ENCODE data around the gene SSB.

The SSB gene

DNA sequence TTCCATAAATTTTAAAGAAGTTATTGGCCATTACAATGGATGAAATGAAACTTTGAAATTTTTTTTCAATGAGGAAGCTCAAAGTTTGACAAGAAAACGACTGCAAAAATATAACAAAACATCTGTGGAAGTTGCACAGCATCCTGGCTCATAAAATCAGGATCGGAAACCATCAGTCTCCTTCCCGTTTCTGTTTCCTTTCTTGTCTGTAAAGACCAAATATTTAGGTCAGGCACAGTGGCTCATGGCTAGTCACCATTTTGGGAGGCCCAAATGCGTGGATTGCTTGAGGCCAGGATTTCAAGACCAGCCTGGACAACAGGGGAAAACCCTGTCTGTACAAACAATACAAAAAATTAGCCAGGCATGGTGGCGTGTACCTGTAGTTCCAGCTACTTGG lies 27.6 kb upstream of the SSB start:
- Histone ChIP-seq H2AFZ (ENCODE audit: low read depth, low read length, severe bottlenecking) (no peak overlapping the region), H3K4me3 (ENCODE audit: insufficient read depth, low read length, poor library complexity, severe bottlenecking) (no peak overlapping the region)
- TF ChIP-seq EZH2phosphoT487 (conservative IDR thresholded peaks at IDR 0.05; ENCODE audit: low read length) (no peak), CTCF (IDR thresholded peaks at IDR 0.05; ENCODE audit: insufficient read depth, low read length, poor library complexity, severe bottlenecking) (no peak)

DNA sequence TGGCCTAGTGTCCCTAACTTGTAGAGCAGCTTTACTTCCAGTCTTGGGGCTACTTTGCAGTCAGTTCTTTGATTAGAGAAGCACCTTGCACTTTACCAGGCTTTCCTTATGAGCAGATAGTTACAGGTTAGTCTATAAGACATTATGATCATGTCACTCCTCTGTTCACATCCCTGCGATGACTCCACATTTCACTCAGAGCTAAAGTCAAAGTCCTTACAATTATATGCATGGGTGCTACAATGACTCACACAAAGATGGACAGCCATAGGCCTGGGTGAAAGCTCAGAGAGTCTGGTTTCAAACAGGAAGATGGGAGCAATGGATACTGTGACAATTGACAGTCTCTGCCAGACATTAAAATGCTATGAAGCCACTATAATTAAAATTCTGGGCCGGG lies 27.1 kb upstream of the SSB start:
- H3K4me2 ChIP-seq (ENCODE audit: low read depth, low read length, poor library complexity, severe bottlenecking), result no peak overlapping the region
- no peak overlapping the region for H3K27ac ChIP-seq (ENCODE audit: low read depth, low read length)
- no peak overlapping the region for H3K9ac ChIP-seq (ENCODE audit: low read length)
- no peaks in the 10 kb centered on the region for H3K79me2 ChIP-seq (ENCODE audit: insufficient read depth, low read length)
- no peaks in the 10 kb centered on the region for H3K27me3 ChIP-seq (ENCODE audit: low read length)
- H3K36me3 ChIP-seq (ENCODE audit: low read length), result no peaks in the 10 kb centered on the region
- H4K20me1 ChIP-seq (ENCODE audit: low read depth, low read length), result no peaks in the 10 kb centered on the region
- no peaks in the 10 kb centered on the region for H3F3A ChIP-seq (ENCODE audit: insufficient read depth)
- TF ChIP-seq EZH2phosphoT487 (conservative IDR thresholded peaks at IDR 0.05; ENCODE audit: low read length) (no peak), CTCF (IDR thresholded peaks at IDR 0.05; ENCODE audit: insufficient read depth, low read length, poor library complexity, severe bottlenecking) (no peak)
- H3K9me3 ChIP-seq (ENCODE audit: insufficient read depth, low read length), result no peaks in the 10 kb centered on the region
- no peak overlapping the region for H3K4me3 ChIP-seq (ENCODE audit: insufficient read depth, low read length, poor library complexity, severe bottlenecking)
- H3K9me2 ChIP-seq (replicated peaks; ENCODE audit: insufficient read depth, low read length), result no peaks in the 10 kb centered on the region
- H2AFZ ChIP-seq (ENCODE audit: low read depth, low read length, severe bottlenecking), result no peak overlapping the region

More for the DNA sequence above, 27.6 kb upstream of the SSB start:
- Histone ChIP-seq H3K36me3 (ENCODE audit: low read length) (no peaks in the 10 kb centered on the region), H3K9ac (ENCODE audit: low read length) (no peak overlapping the region), H3K27ac (ENCODE audit: low read depth, low read length) (no peak overlapping the region), H3K4me2 (ENCODE audit: low read depth, low read length, poor library complexity, severe bottlenecking) (no peak overlapping the region), H3K79me2 (ENCODE audit: insufficient read depth, low read length) (no peaks in the 10 kb centered on the region), H3K9me2 (replicated peaks; ENCODE audit: insufficient read depth, low read length) (no peaks in the 10 kb centered on the region), H3F3A (ENCODE audit: insufficient read depth) (no peaks in the 10 kb centered on the region), H4K20me1 (ENCODE audit: low read depth, low read length) (no peaks in the 10 kb centered on the region), H3K27me3 (ENCODE audit: low read length) (no peaks in the 10 kb centered on the region), H3K9me3 (ENCODE audit: insufficient read depth, low read length) (no peaks in the 10 kb centered on the region)

- Histone ChIP-seq H3K79me2 (ENCODE audit: insufficient read depth, low read length) (no peaks in the 10 kb centered on the region), H3K36me3 (ENCODE audit: low read length) (no peaks in the 10 kb centered on the region), H2AFZ (ENCODE audit: low read depth, low read length, severe bottlenecking) (no peak overlapping the region), H3K9me2 (replicated peaks; ENCODE audit: insufficient read depth, low read length) (no peaks in the 10 kb centered on the region), H3F3A (ENCODE audit: insufficient read depth) (no peaks in the 10 kb centered on the region), H3K4me3 (ENCODE audit: insufficient read depth, low read length, poor library complexity, severe bottlenecking) (no peak overlapping the region), H3K9ac (ENCODE audit: low read length) (no peak overlapping the region), H3K9me3 (ENCODE audit: insufficient read depth, low read length) (no peaks in the 10 kb centered on the region), H3K4me2 (ENCODE audit: low read depth, low read length, poor library complexity, severe bottlenecking) (no peak overlapping the region), H3K27me3 (ENCODE audit: low read length) (no peaks in the 10 kb centered on the region), H3K27ac (ENCODE audit: low read depth, low read length) (no peak overlapping the region), H4K20me1 (ENCODE audit: low read depth, low read length) (no peaks in the 10 kb centered on the region)
- TF ChIP-seq EZH2phosphoT487 (conservative IDR thresholded peaks at IDR 0.05; ENCODE audit: low read length) (no peak), CTCF (IDR thresholded peaks at IDR 0.05; ENCODE audit: insufficient read depth, low read length, poor library complexity, severe bottlenecking) (no peak)
Measured at GRCh38 chr2:169772651-169773050, 26.0 kb upstream of the SSB start.
